Neural progenitor cell (in vitro differentiated cells): ENCODE results near the gene NAT10.

Experiments used
- CTCF ChIP-seq: fragments of 200-600 bp; sonication (generic); IDR thresholded peaks from 2 replicates; pipeline ENCODE4 v1.5.1; 2017; ENCODE audit warnings: antibody characterized with exemption, mild to moderate bottlenecking
- EZH2 ChIP-seq: fragments of 200-600 bp; sonication (generic); IDR thresholded peaks from 2 replicates; pipeline ENCODE4 v1.6.1; 2017; ENCODE audit warnings: antibody characterized with exemption, mild to moderate bottlenecking, moderate library complexity

DNA sequence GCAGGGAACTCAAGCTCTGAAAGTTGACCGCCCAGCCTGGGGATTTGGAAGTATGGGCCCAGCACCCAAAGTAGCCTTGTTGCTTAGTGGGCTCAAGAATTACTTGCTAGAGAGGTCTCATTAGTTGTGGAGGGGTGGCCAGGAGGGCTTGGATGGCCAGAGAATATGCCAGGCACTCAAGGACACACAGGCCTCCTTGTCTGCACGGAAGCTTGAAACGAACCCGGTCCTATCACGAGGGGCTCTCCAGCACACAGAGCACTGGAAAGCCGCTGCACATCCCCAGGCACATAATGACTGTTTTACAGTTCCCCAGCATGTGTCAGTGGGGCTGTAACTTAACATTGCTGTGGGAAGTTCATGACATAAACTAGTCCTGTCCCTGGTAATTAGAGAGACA, 55.9 kb downstream of the NAT10 start:
- TF ChIP-seq CTCF (no peak), EZH2 (no peak)
